Middle frontal gyrus (tissue), 1 donor: ENCODE data around the gene TNFRSF6B.
A peak's percentile ranks its signal among the peaks of the same experiment; 100 is the strongest.

ENCODE experiments used
- DNase-seq: peaks from one replicate; pipeline ENCODE4 v3.0.0-alpha.2; 2015; ENCODE audit warnings: low spot score; ENCODE audit errors: extremely low spot score

TNFRSF6B gene

GRCh38 chr20:63682384-63683139 lies 13.9 kb upstream of the TNFRSF6B start:
- peak; percentile 42 for DNase-seq

- DNase-seq: no peak
Measured at GRCh38 chr20:63685269-63686026, 11.0 kb upstream of the TNFRSF6B start.

DNA sequence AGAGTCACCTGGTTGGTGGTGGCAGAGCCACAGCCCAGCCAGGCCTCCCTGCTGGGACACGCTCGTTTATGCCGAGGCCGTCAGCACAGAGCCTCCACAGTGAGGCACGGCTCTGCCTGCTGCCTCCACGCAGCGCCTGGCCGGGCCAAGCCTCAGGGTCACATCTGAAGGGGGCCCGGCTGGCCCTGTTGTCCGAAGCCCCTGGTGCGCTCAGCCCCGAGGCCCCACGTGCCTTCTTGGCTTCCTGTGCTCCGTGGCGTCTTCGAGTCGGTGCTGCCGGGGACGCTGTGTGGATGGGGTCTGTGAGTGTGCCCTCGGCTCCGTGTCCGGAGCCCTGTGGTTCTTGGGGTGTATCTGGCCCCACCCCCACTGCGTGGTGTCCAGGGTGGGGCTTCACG lies 10.4 kb upstream of the TNFRSF6B start:
- DNase-seq: no peak

- DNase-seq: no peak
Measured at GRCh38 chr20:63686492-63687321, 9.7 kb upstream of the TNFRSF6B start.

DNA sequence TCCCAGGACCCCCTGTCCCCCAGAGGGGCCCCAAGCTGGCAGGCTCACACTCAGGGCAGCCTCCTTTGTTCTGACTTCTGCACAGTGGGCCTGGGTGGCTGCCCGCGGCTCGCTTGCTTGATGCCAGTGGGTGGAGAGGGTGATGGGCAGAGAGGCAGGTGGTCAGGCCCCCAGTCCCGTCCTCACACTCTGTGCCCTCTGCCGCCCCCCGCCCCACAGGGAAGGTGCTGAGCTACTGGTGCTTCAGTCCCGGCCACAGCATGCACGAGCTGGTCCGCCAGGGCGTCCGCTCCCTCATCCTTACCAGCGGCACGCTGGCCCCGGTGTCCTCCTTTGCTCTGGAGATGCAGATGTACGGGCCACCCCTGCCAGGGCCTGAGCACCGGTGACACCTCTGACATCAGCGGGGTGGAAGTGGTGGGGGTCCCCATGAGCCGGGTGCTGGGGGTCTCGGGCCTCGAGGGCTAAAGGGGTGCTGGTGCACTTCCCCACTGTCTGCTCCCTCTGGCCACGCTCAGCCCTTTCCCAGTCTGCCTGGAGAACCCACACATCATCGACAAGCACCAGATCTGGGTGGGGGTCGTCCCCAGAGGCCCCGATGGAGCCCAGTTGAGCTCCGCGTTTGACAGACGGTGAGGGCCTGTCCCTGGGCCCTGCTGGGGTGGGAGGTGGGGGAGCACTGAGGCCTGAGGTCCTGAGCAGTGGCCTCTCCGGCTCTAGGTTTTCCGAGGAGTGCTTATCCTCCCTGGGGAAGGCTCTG lies 8.9 kb upstream of the TNFRSF6B start:
- DNase-seq: no peak

GRCh38 chr20:63688228-63689045 lies 8.0 kb upstream of the TNFRSF6B start:
- DNase-seq: no peak

DNA sequence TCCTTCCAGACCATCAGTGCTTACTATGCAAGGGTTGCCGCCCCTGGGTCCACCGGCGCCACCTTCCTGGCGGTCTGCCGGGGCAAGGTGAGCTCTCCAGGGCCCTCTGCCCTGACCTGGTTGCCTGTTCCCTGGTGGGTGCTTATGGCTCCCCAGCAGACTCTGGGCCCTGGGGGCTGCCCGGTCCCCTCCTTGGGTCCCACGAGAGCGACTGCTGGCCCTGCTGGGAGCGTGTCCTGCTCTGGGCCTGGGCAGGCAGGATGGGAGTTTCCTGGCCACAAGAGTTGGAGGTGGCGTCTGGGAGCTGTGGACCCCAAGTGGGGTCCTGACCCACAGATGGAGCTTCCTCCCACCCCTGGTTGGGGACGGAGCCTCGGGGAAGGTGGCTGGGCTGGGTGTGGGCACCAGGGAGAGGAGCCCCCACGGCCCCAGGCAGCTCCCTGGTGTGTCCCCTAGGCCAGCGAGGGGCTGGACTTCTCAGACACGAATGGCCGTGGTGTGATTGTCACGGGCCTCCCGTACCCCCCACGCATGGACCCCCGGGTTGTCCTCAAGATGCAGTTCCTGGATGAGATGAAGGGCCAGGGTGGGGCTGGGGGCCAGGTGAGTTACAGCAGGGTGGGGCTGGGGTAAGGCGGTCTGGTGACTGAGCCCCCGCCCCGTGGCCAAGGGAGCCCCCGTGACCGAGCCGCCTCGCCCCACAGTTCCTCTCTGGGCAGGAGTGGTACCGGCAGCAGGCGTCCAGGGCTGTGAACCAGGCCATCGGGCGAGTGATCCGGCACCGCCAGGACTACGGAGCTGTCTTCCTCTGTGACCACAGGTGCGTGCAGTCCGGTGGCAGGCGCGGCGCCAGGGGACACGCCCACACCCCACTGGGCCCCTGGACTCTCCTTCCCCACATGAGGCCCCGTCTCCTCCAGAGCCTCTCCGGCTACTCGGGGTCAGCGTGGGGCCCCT lies 7.1 kb upstream of the TNFRSF6B start:
- no peak for DNase-seq

DNA sequence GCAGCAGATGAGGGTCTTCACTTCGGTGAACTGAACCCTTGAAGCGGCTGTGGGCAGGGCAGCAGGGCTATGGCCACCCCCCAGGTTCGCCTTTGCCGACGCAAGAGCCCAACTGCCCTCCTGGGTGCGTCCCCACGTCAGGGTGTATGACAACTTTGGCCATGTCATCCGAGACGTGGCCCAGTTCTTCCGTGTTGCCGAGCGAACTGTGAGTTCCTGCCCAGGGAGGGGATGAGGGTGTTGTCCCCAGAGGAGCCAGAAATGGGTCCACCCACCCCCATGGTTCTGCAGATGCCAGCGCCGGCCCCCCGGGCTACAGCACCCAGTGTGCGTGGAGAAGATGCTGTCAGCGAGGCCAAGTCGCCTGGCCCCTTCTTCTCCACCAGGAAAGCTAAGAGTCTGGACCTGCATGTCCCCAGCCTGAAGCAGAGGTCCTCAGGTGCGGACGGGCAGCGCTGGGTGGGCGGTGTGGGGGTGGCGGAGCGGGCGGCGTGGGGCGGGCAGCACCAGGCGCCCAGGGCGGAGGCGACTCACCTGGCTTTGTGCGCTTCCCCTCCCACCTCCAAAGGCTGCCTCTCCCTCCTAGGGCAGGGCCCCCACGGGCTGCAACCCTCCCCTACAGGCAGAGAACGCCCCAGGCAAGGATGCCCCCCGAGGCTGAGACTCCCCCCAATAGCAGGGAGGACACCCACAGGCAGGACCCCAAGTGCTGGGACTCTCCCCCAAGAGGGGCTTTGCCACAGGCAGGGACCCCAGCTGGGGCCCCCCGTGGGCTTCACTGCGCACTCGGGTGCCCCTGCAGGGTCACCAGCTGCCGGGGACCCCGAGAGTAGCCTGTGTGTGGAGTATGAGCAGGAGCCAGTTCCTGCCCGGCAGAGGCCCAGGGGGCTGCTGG lies 6.2 kb upstream of the TNFRSF6B start:
- DNase-seq: no peak

DNA sequence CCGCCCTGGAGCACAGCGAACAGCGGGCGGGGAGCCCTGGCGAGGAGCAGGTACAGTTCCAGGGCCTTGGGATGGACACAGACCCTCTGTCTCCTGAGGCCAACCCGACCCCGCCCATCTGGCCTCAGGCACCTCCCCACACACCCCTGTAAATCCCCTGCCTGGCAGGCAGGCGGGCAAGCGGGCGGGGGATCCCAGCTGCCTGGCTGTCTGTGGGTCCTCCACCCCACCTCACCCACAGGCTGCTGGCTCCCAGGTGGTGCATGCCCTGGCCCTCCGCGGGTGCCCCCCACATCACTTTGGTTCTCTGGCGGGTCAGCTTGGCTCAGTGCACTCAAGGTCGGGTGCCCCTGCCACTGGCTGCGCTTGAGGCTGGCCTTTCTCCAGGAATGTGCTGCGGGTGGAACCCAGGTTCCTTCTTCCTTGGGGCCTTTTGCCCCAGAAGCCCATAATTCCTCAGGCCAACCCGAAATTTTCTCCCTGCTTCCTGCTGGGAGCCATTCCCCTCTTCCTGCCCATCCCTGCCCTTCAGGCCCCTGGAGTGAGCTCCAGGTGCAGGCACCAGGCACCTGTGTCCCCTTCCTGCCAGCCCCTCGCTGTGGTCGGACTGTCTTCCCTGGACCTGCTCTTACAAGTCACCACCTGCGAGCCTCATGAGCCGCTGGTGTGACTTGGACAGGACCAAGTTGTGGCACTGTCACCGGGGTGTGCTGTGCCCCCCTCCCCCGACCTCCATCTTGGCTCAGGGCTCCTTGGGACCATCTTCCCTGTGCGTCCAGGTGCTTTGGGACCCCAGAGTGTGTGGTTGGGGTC lies 5.3 kb upstream of the TNFRSF6B start:
- DNase-seq: no peak

- no peak for DNase-seq
Measured at GRCh38 chr20:63691711-63692435, 4.6 kb upstream of the TNFRSF6B start.

DNA sequence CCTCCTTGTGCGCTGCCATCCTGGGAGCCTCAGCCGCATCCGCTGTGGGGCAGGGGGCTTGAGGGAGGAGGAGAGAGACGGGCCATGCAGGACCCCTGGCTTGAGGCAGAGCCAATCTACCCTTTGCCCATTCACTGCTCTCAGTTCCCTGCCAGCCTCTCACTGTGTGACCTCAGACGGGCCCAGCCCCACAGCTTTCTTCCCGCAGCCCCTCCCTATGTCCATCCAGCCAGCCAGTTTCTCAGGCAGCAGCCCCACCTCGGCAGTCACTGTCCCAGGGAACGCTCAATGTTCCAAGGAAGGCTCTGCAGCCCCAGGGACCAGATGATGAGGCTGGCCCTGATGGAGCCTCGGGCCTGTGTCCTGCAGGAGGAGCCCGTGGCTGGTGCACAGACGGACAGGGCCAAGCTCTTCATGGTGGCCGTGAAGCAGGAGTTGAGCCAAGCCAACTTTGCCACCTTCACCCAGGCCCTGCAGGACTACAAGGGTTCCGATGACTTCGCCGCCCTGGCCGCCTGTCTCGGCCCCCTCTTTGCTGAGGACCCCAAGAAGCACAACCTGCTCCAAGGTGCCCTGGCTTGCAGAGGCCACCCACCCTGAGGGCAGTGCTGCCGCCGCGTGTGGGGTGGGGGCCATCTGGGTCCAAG lies 3.9 kb upstream of the TNFRSF6B start:
- DNase-seq: no peak

GRCh38 chr20:63693083-63693732 lies 3.2 kb upstream of the TNFRSF6B start:
- no peak for DNase-seq

GRCh38 chr20:63693733-63694583 lies 2.5 kb upstream of the TNFRSF6B start:
- DNase-seq: no peak

DNA sequence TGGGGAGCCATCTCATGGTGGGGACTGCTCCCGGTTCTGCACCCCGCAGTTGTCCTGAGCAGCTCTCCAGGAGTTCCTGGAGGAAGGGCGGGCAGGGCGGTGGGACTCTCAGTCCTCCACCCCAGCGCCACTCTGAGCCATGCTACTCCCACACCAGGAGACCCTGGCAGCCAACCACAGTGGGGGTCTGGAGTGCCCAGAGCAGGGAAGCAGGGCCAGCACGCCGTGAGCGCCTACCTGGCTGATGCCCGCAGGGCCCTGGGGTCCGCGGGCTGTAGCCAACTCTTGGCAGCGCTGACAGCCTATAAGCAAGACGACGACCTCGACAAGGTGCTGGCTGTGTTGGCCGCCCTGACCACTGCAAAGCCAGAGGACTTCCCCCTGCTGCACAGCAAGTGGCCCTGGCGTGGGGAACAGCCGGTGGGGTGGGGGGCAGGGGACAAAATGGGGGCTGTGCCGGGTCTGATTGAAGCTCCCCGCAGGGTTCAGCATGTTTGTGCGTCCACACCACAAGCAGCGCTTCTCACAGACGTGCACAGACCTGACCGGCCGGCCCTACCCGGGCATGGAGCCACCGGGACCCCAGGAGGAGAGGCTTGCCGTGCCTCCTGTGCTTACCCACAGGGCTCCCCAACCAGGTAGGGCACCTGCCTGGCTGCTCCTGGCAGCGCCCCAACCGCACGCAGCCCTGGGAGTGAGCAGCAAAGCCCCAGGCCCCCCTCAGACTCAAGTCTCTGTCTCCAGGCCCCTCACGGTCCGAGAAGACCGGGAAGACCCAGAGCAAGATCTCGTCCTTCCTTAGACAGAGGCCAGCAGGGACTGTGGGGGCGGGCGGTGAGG lies 1.6 kb upstream of the TNFRSF6B start:
- DNase-seq: no peak
